GM20000 (cell line): Measurements from ENCODE around the gene SLC11A1.

ENCODE experiments used
- DNase-seq: peaks from one replicate; pipeline ENCODE4 v3.0.0; 2012; ENCODE audit warnings: low spot score
- CTCF ChIP-seq: IDR thresholded peaks from 2 replicates; pipeline ENCODE4 v1.5.1; 2012; ENCODE audit warnings: mild to moderate bottlenecking, control low read depth; ENCODE audit errors: extremely low read depth, missing control alignments

Gene SLC11A1

DNA sequence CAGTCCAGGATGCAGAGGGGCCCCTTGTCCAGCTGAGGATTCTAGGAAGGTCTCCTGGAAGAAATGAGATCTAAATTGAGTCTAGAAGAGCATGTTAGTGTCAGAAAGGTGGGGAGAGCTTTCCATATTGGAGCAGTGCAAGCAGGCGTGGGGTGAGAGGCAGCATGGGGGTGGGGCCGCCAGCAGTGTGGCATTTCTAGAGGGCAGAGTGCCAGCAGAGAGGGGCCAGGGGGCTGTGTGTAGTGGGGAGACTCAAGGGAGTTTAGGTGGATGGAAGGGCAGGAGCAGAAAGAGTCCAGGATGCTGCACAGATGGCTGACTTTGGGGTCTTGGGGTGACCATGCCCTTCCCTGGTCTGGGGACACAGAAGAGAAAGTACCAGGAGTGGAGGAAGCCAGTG is 39.0 kb downstream of the SLC11A1 start:
- no peak for DNase-seq
- no peak for TF ChIP-seq CTCF

GRCh38 chr2:218422403-218423086 is 40.5 kb downstream of the SLC11A1 start:
- TF ChIP-seq CTCF, result no peak
- no peak for DNase-seq

DNA sequence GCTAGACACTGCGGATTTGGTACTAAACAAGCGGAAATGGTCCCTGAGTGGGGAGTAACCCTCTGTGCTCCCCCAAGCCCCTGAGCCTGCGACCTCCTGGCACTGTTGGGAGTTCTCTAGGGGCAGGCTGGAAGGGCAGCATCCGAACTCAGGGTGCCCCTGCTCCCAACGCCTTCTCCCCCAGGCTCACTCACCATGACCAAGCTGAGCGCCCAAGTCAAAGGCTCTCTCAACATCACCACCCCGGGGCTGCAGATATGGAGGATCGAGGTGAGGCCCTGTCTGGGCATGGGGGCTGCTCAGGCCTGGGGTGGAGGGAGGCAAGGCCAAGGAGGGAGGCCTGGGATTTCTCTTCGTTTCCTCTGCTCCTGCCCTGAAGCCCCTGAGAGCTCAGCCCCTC is 41.5 kb downstream of the SLC11A1 start:
- no peak for TF ChIP-seq CTCF
- DNase-seq, result no peak

- TF ChIP-seq CTCF, result no peak
- DNase-seq, result no peak
These were observed 43.5 kb downstream of the SLC11A1 start for GRCh38 chr2:218425531-218425930.

DNA sequence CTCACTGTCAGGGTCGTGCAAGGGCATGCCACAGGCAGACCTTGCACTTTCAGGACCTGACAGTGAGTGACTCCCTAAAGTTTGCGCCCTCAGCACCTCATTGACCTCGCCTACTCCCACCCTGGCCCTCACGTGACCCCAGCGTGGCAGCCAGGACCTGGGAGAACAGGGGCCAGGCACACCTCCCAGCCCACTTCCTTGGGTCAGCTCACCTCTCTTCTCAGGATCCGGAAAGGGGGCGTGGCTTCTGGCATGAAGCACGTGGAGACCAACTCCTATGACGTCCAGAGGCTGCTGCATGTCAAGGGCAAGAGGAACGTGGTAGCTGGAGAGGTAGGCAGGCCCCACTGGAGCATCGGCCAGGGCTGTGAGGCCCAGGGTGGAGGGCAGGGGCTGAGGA is 45.7 kb downstream of the SLC11A1 start:
- no peak for TF ChIP-seq CTCF

GRCh38 chr2:218428846-218429558 is 46.9 kb downstream of the SLC11A1 start:
- DNase-seq, result no peak
- TF ChIP-seq CTCF, result no peak

More for the DNA sequence above, 45.7 kb downstream of the SLC11A1 start:
- no peak for DNase-seq

- no peak for DNase-seq
- TF ChIP-seq CTCF, result no peak
These were observed 48.0 kb downstream of the SLC11A1 start for GRCh38 chr2:218429911-218430692.
